T1000 (cell line): ENCODE data around the gene SERTAD1.

Source experiments
- DNase-seq: peaks from one replicate; lab custom pipeline; 2025; ENCODE audit warnings: mixed read lengths; lab: John Stamatoyannopoulos, UW

Gene SERTAD1

DNA sequence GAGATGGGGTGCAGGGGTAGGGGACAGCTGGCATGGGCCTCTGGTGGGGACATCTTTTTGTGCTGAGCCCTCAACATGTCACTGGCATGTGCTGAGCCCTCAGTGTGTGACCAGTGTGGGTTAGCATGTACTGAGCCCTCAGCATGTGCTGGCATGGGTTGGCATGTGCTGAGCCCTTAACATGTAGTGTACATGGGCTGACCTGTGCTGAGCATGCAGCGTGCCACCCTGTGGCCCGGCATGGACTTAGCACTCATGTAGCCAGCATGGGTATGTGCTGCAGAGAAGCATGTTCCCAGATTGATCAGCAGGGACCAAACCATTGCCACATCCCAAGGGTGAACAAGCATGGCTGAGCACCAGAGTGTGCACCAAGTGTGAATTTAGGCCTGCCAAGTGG is 47.3 kb downstream of the SERTAD1 start:
- no peak for DNase-seq

DNA sequence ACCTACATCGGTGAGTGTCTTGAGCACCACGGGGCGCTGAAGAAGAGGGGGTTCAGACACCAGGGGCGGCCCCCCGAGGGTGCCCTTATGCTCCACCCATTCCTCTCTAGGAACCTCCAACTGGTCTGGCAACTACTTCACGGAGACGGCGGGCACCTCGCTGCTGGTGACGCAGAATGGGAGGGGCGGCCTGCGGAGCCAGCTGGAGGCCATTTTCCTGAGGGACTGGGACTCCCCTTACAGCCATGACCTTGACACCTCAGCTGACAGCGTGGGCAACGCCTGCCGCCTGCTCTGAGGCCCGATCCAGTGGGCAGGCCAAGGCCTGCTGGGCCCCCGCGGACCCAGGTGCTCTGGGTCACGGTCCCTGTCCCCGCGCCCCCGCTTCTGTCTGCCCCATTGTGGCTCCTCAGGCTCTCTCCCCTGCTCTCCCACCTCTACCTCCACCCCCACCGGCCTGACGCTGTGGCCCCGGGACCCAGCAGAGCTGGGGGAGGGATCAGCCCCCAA is 47.9 kb downstream of the SERTAD1 start:
- DNase-seq: no peak

DNA sequence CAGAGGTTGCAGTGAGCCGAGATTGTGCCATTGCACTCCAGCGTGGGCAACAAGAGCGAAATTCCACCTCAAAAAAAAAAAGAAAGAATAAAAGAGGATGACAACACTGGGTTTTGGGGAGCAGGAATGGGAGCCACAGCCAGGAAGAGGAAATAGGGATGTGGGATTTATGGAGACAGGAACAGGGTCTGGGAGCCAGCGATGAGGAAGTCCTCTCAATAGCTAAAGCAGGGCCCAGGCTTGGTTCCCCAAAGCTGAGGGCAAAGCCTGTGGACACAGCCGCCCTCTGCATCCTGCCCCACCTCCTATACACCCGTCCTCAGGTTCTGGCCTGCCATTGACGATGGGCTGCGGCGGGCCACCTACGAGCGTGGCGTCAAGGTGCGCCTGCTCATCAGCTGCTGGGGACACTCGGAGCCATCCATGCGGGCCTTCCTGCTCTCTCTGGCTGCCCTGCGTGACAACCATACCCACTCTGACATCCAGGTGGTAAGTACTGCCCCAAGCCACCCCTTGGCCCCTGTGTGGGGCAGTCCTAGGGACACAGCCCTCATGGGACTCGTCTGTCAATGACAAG is 49.4 kb downstream of the SERTAD1 start:
- DNase-seq: no peak

DNA sequence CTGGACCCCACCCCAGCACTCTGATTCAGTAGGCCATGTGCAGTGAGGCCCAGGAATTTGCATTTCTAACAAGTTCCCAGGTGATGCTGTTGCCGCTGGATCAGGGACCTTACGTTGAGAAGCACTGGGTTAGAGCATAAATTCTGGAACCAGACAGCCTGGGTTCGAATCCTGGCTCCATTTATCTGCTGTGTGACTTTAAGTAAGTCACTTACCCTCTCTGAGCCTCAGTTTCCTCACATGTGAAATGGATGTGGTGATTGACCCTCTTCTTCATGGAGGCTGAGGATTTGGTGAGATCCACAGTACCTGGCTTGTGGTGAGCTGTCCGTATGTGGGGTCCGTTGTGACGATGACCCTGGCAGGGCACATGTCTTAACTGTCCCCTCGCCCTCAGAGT is 51.7 kb downstream of the SERTAD1 start:
- no peak for DNase-seq

- no peak for DNase-seq
Measured at GRCh38 chr19:40371802-40372122, 54.0 kb downstream of the SERTAD1 start.
